Type B pancreatic cell (in vitro differentiated cells): ENCODE results near the gene CEP250. TPM values are rescaled to one million over a fixed set of nuclear protein-coding genes. Genes with fewer than 3 reads are reported as not detected.
A peak's percentile ranks its signal among the peaks of the same experiment; 100 is the strongest.

Experiments used
- DNase-seq: peaks from one replicate; pipeline ENCODE4 v3.0.0; 2021; ENCODE audit warnings: mixed read lengths; ENCODE audit not compliant: unreplicated experiment; ENCODE audit errors: extremely low spot score
- H3K27ac Mint-ChIP-seq: 2 replicates; pipeline ENCODE4 v1.8.0; 2021; ENCODE audit warnings: mild to moderate bottlenecking, mixed read lengths
- H3K27me3 Mint-ChIP-seq: 2 replicates; pipeline ENCODE4 v1.8.0; 2021; ENCODE audit warnings: mixed read lengths
- H3K36me3 Mint-ChIP-seq: 2 replicates; pipeline ENCODE4 v1.8.0; 2021; ENCODE audit warnings: mixed read lengths
- H3K4me1 Mint-ChIP-seq: one replicate; pipeline ENCODE4 v1.8.0; 2021; ENCODE audit warnings: mixed read lengths; ENCODE audit not compliant: unreplicated experiment
- H3K4me3 Mint-ChIP-seq: 2 replicates; pipeline ENCODE4 v1.8.0; 2021; ENCODE audit warnings: mild to moderate bottlenecking, mixed read lengths
- H3K9me3 Mint-ChIP-seq: 2 replicates; pipeline ENCODE4 v1.8.0; 2021; ENCODE audit warnings: mixed read lengths
- CTCF ChIP-seq: fragments of 200-600 bp; sonication (generic); conservative IDR thresholded peaks from 2 replicates; pipeline ENCODE4 v1.5.0; 2021; ENCODE audit warnings: antibody characterized with exemption, mild to moderate bottlenecking
- total RNA-seq: library from RNA; stranded (reverse); gene quantifications from 2 replicates; pipeline ENCODE4 v1.2.1, GENCODE V29; 2021; ENCODE audit warnings: low replicate concordance

The CEP250 gene
- total RNA-seq, 1 donor from 2014 or later = 57.1 TPM

- Mint-ChIP-seq H3K27ac (no peak overlapping the region), H3K36me3 (no peaks in the 10 kb centered on the region), H3K4me3 (no peak overlapping the region), H3K27me3 (no peaks in the 10 kb centered on the region), H3K9me3 (no peaks in the 10 kb centered on the region), H3K4me1 (peaks cover 31% of the 10 kb centered on the region)
- DNase-seq = no peak
- TF ChIP-seq CTCF = no peak
These were observed 19.2 kb upstream of the CEP250 start for GRCh38 chr20:35436177-35436573.

GRCh38 chr20:35437599-35437998 lies 17.8 kb upstream of the CEP250 start:
- DNase-seq = no peak
- no peak for TF ChIP-seq CTCF
- Mint-ChIP-seq H3K27ac (no peak overlapping the region), H3K4me3 (peak overlapping the region; percentile 70), H3K9me3 (no peaks in the 10 kb centered on the region), H3K36me3 (no peaks in the 10 kb centered on the region), H3K4me1 (peaks cover 28% of the 10 kb centered on the region), H3K27me3 (no peaks in the 10 kb centered on the region)

GRCh38 chr20:35443003-35443402 lies 12.4 kb upstream of the CEP250 start:
- H3K36me3 Mint-ChIP-seq = no peaks in the 10 kb centered on the region
- no peak overlapping the region for H3K27ac Mint-ChIP-seq
- peaks cover 24% of the 10 kb centered on the region for H3K4me1 Mint-ChIP-seq
- DNase-seq = no peak
- H3K4me3 Mint-ChIP-seq = no peak overlapping the region
- H3K27me3 Mint-ChIP-seq = no peaks in the 10 kb centered on the region
- TF ChIP-seq CTCF = no peak
- no peaks in the 10 kb centered on the region for H3K9me3 Mint-ChIP-seq

- Mint-ChIP-seq H3K27ac (no peak overlapping the region), H3K4me1 (peaks cover 15% of the 10 kb centered on the region), H3K9me3 (no peaks in the 10 kb centered on the region), H3K27me3 (no peaks in the 10 kb centered on the region), H3K4me3 (no peak overlapping the region), H3K36me3 (no peaks in the 10 kb centered on the region)
- TF ChIP-seq CTCF = no peak
- no peak for DNase-seq
These were observed 11.2 kb upstream of the CEP250 start for GRCh38 chr20:35444226-35444625.

- Mint-ChIP-seq H3K36me3 (no peaks in the 10 kb centered on the region), H3K27me3 (no peaks in the 10 kb centered on the region), H3K9me3 (no peaks in the 10 kb centered on the region), H3K27ac (no peak overlapping the region), H3K4me1 (peaks cover 13% of the 10 kb centered on the region), H3K4me3 (peak overlapping the region; percentile 45)
- DNase-seq = no peak
- TF ChIP-seq CTCF = no peak
These were observed 8.9 kb upstream of the CEP250 start for GRCh38 chr20:35446356-35447078.
